ENCODE measurements around the gene TRAFD1.

GRCh38 chr12:112151766-112152541 lies 26.6 kb downstream of the TRAFD1 start:
- TF ChIP-seq, protein P1, sequence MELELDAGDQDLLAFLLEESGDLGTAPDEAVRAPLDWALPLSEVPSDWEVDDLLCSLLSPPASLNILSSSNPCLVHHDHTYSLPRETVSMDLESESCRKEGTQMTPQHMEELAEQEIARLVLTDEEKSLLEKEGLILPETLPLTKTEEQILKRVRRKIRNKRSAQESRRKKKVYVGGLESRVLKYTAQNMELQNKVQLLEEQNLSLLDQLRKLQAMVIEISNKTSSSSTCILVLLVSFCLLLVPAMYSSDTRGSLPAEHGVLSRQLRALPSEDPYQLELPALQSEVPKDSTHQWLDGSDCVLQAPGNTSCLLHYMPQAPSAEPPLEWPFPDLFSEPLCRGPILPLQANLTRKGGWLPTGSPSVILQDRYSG (tag; conservative IDR thresholded peaks at IDR 0.05; ENCODE audit: low read depth): no peak
- no peak for TF ChIP-seq RFX5 (IDR thresholded peaks at IDR 0.05; ENCODE audit: low read depth, low read length)
- no peak for TF ChIP-seq MAFK (IDR thresholded peaks at IDR 0.05; ENCODE audit: low read length)
- TF ChIP-seq NEUROD1 (IDR thresholded peaks at IDR 0.05; ENCODE audit: borderline replicate concordance, low read depth, low read length, partially characterized antibody): no peak
- no peak for TF ChIP-seq TAF7 (tag; IDR thresholded peaks at IDR 0.05)
- TF ChIP-seq, protein P2, sequence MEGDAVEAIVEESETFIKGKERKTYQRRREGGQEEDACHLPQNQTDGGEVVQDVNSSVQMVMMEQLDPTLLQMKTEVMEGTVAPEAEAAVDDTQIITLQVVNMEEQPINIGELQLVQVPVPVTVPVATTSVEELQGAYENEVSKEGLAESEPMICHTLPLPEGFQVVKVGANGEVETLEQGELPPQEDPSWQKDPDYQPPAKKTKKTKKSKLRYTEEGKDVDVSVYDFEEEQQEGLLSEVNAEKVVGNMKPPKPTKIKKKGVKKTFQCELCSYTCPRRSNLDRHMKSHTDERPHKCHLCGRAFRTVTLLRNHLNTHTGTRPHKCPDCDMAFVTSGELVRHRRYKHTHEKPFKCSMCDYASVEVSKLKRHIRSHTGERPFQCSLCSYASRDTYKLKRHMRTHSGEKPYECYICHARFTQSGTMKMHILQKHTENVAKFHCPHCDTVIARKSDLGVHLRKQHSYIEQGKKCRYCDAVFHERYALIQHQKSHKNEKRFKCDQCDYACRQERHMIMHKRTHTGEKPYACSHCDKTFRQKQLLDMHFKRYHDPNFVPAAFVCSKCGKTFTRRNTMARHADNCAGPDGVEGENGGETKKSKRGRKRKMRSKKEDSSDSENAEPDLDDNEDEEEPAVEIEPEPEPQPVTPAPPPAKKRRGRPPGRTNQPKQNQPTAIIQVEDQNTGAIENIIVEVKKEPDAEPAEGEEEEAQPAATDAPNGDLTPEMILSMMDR (IDR thresholded peaks at IDR 0.05 in 2 of 3, conservative IDR thresholded peaks at IDR 0.05 in 1 of 3; ENCODE audit: insufficient read depth in 2 of 3, low read depth in 1 of 3, low read length in 3 of 3): no peak
- TF ChIP-seq, protein P3, sequence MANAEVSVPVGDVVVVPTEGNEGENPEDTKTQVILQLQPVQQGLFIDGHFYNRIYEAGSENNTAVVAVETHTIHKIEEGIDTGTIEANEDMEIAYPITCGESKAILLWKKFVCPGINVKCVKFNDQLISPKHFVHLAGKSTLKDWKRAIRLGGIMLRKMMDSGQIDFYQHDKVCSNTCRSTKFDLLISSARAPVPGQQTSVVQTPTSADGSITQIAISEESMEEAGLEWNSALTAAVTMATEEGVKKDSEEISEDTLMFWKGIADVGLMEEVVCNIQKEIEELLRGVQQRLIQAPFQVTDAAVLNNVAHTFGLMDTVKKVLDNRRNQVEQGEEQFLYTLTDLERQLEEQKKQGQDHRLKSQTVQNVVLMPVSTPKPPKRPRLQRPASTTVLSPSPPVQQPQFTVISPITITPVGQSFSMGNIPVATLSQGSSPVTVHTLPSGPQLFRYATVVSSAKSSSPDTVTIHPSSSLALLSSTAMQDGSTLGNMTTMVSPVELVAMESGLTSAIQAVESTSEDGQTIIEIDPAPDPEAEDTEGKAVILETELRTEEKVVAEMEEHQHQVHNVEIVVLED (CRISPR knock-in tag; IDR thresholded peaks at IDR 0.05): no peak
- no peak for TF ChIP-seq ELK1 (CRISPR knock-in tag; IDR thresholded peaks at IDR 0.05)
- TF ChIP-seq ZBTB8A (IDR thresholded peaks at IDR 0.05; ENCODE audit: partially characterized antibody): no peak
- TF ChIP-seq SMARCE1 (IDR thresholded peaks at IDR 0.05): no peak
- TF ChIP-seq, protein P4, sequence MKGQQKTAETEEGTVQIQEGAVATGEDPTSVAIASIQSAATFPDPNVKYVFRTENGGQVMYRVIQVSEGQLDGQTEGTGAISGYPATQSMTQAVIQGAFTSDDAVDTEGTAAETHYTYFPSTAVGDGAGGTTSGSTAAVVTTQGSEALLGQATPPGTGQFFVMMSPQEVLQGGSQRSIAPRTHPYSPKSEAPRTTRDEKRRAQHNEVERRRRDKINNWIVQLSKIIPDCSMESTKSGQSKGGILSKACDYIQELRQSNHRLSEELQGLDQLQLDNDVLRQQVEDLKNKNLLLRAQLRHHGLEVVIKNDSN (CRISPR knock-in tag; IDR thresholded peaks at IDR 0.05): no peak
